HG02943 (cell line): Measurements from ENCODE around the gene PDE4D.
"Not testable (repeated sequence)": the region's sequence is repeated elsewhere in the genome, so short reads cannot be mapped to it uniquely, and the experiment has no call there.

Experiments
- ATAC-seq: cut with Tn5 transposase; IDR thresholded peaks from one replicate; pipeline ENCODE4 v1.9.1; 2021; ENCODE audit warnings: mild to moderate bottlenecking, low read depth, moderate library complexity; ENCODE audit not compliant: unreplicated experiment

PDE4D gene

GRCh38 chr5:59665832-59666203, 227.7 kb downstream of the PDE4D start:
- not testable (repeated sequence) for ATAC-seq

GRCh38 chr5:59665086-59665831, 228.3 kb downstream of the PDE4D start:
- ATAC-seq: no peak

- no peak for ATAC-seq
Observed at GRCh38 chr5:59661954-59662615, 231.4 kb downstream of the PDE4D start.

GRCh38 chr5:59661311-59661710, 232.2 kb downstream of the PDE4D start:
- no peak for ATAC-seq

GRCh38 chr5:59660737-59661136, 232.8 kb downstream of the PDE4D start:
- no peak for ATAC-seq

GRCh38 chr5:59656351-59657254, 236.9 kb downstream of the PDE4D start:
- ATAC-seq: no peak

- no peak for ATAC-seq
Observed at GRCh38 chr5:59655693-59656309, 237.7 kb downstream of the PDE4D start.

- ATAC-seq: no peak
Observed at GRCh38 chr5:59654691-59655090, 238.8 kb downstream of the PDE4D start.

GRCh38 chr5:59652449-59652848, 241.1 kb downstream of the PDE4D start:
- no peak for ATAC-seq

- no peak for ATAC-seq
Observed at GRCh38 chr5:59648949-59649921, 244.3 kb downstream of the PDE4D start.

GRCh38 chr5:59648038-59648831, 245.3 kb downstream of the PDE4D start:
- ATAC-seq: no peak

GRCh38 chr5:59645380-59645779, 248.1 kb downstream of the PDE4D start:
- no peak for ATAC-seq

- no peak for ATAC-seq
Observed at GRCh38 chr5:59640411-59640810, 253.1 kb downstream of the PDE4D start.

GRCh38 chr5:59637884-59638580, 255.5 kb downstream of the PDE4D start:
- ATAC-seq: no peak

- no peak for ATAC-seq
Observed at GRCh38 chr5:59629561-59629960, 264.0 kb downstream of the PDE4D start.

GRCh38 chr5:59628062-59628828, 265.3 kb downstream of the PDE4D start:
- no peak for ATAC-seq

- no peak for ATAC-seq
Observed at GRCh38 chr5:59624898-59625297, 268.6 kb downstream of the PDE4D start.
